IPS DF 4.7 (cell line): ENCODE measurements around the gene PCDHA1.

Experiments used
- DNase-seq: peaks from one replicate; pipeline ENCODE4 v3.0.0-alpha.2; 2013; ENCODE audit warnings: low spot score; ENCODE audit errors: extremely low read depth

PCDHA1 gene

GRCh38 chr5:141040093-141040770 is 254.3 kb downstream of the PCDHA1 start:
- DNase-seq: no peak

GRCh38 chr5:141040771-141041426 is 255.0 kb downstream of the PCDHA1 start:
- DNase-seq: peak; percentile 94

- DNase-seq: no peak
These were observed 255.5 kb downstream of the PCDHA1 start for GRCh38 chr5:141041427-141041785.

- no peak for DNase-seq
These were observed 256.6 kb downstream of the PCDHA1 start for GRCh38 chr5:141042555-141042954.

GRCh38 chr5:141050622-141051520 is 264.9 kb downstream of the PCDHA1 start, which contains the start of gene PCDHB1:
TSS of gene PCDHB1 (plus strand) at chr5:141051374. CDS start at chr5:141051471, 97 bp downstream.
- DNase-seq: no peak

GRCh38 chr5:141051521-141051866 is 265.6 kb downstream of the PCDHA1 start:
- DNase-seq: no peak
